K562 (cell line): ENCODE measurements around the gene PSAP. TPM values are rescaled to one million over a fixed set of nuclear protein-coding genes. Genes with fewer than 3 reads are reported as not detected.

Source experiments
- ATAC-seq: fragments of 200-7000 bp; cut with Tn5 transposase; 3 replicates; pipeline ENCODE4 v1.9.1; 2020; ENCODE audit warnings: moderate library complexity
- BruUV-seq: library from RNA; stranded (reverse); fragments of 400-500 nt; replicated peaks from 2 replicates; lab custom pipeline; 2021; lab: Mats Ljungman, UMichigan
- CTCF ChIA-PET: fragments of 300-600 bp; formaldehyde crosslinking; extraction: SDS; loops from one replicate; lab custom pipeline; 2021; ENCODE audit warnings: low intra/inter-chr PET ratio; lab: Yijun Ruan, JAX
- POLR2A ChIA-PET: fragments of 300-600, 350-650 bp; sonication (Branson Sonifier 250); formaldehyde crosslinking; extraction: SDS; loops from one replicate; lab custom pipeline; 2021; ENCODE audit warnings: antibody characterized with exemption, inconsistent platforms; lab: Yijun Ruan, JAX
- DNase-seq, 4 experiments: peaks; one replicate each; pipeline versions ENCODE4 v3.0.0 to v3.0.0-alpha.2; 2011 to 2018; ENCODE audit warnings: low spot score in 3 of 4, mixed read lengths in 3 of 4; ENCODE audit errors: extremely low read depth in 1 of 4
- FAIRE-seq: peaks from 2 replicates; lab custom pipeline; 2011; peaks lifted over from hg19 to GRCh38; lab: Jason Lieb, UNC
- H2AFZ ChIP-seq: 2 replicates; pipeline ENCODE4 v1.6.0; 2011; ENCODE audit warnings: low read depth, low read length, control low read depth, inconsistent platforms
- H3K27ac ChIP-seq: fragments of 200-600 bp; 3 replicates; pipeline ENCODE4 v1.8.0; 2011; ENCODE audit warnings: low read depth, mild to moderate bottlenecking, control low read depth, inconsistent platforms, low read length, moderate library complexity, mixed read lengths; ENCODE audit errors: extremely low read depth
- H3K27me3 ChIP-seq, 2 experiments: fragments of 300-600 bp in 1 of 2; 2 replicates in 1 of 2; 3 replicates in 1 of 2; pipeline versions ENCODE4 v1.6.0 to v1.8.0; 2011; ENCODE audit warnings: inconsistent platforms in 2 of 2, low read length in 2 of 2, mild to moderate bottlenecking in 1 of 2, mixed read lengths in 1 of 2, moderate library complexity in 1 of 2; ENCODE audit not compliant: control insufficient read depth in 2 of 2, insufficient read depth in 2 of 2
- H3K36me3 ChIP-seq: fragments of 300-600 bp; 3 replicates; pipeline ENCODE4 v1.8.0; 2011; ENCODE audit warnings: mild to moderate bottlenecking, low read length, inconsistent platforms; ENCODE audit not compliant: control insufficient read depth, insufficient read depth
- H3K4me1 ChIP-seq, 2 experiments: fragments of 200-600 bp in 1 of 2; replicated peaks in 1 of 2; 2 replicates in 1 of 2; 3 replicates in 1 of 2; pipeline versions ENCODE4 v1.5.1 to v1.8.0; 2011; ENCODE audit warnings: inconsistent platforms in 2 of 2, low read length in 2 of 2, mild to moderate bottlenecking in 1 of 2, mixed read lengths in 1 of 2, moderate library complexity in 1 of 2; ENCODE audit not compliant: control insufficient read depth in 2 of 2, insufficient read depth in 2 of 2
- H3K4me2 ChIP-seq: 2 replicates; pipeline ENCODE4 v1.6.1; 2011; ENCODE audit warnings: low read length, control low read depth, inconsistent platforms, mixed read lengths; ENCODE audit not compliant: insufficient read depth
- H3K4me3 ChIP-seq: fragments of 200-600 bp; sonication (generic), shearing (Covaris generic); 2 replicates; pipeline ENCODE4 v1.5.1; 2016; ENCODE audit warnings: control low read depth, inconsistent platforms
- H3K79me2 ChIP-seq: fragments of 200-600 bp; 3 replicates; pipeline ENCODE4 v1.8.0; 2011; ENCODE audit warnings: low read length, inconsistent platforms; ENCODE audit not compliant: control insufficient read depth, insufficient read depth
- H3K9ac ChIP-seq, 2 experiments: 2 replicates each; pipeline versions ENCODE4 v1.6.0 to v1.6.1; 2011; ENCODE audit warnings: low read depth in 2 of 2, low read length in 2 of 2, control low read depth in 1 of 2, inconsistent platforms in 1 of 2, mild to moderate bottlenecking in 1 of 2, mixed read lengths in 1 of 2; ENCODE audit not compliant: insufficient read depth in 1 of 2
- H3K9me1 ChIP-seq: one replicate; pipeline ENCODE4 v1.6.0; 2011; ENCODE audit warnings: inconsistent platforms, mild to moderate bottlenecking, low read length, moderate library complexity; ENCODE audit not compliant: control insufficient read depth, insufficient read depth
- H3K9me3 ChIP-seq: replicated peaks from 2 replicates; pipeline ENCODE4 v1.5.1; 2011; ENCODE audit warnings: low read depth, low read length, inconsistent platforms; ENCODE audit not compliant: control insufficient read depth, insufficient read depth
- H4K20me1 ChIP-seq: replicated peaks from 2 replicates; pipeline ENCODE4 v1.6.1; 2011; ENCODE audit warnings: low read length, inconsistent platforms, mixed read lengths; ENCODE audit not compliant: control insufficient read depth, insufficient read depth
- ERF ChIP-seq: fragments of 450-650 bp; formaldehyde crosslinking; IDR thresholded peaks from 2 replicates; pipeline ENCODE4 v1.4.0; 2020; ENCODE audit warnings: mild to moderate bottlenecking, mixed read lengths
- ESRRB ChIP-seq: fragments of 250-450 bp; sonication (Bioruptor Pico); IDR thresholded peaks from 2 replicates; pipeline ENCODE4 v1.5.0; 2020; ENCODE audit warnings: mild to moderate bottlenecking, moderate library complexity, borderline replicate concordance
- FOXK1 ChIP-seq: sonication (generic); formaldehyde crosslinking; IDR thresholded peaks from 2 replicates; pipeline ENCODE4 v1.8.0; 2022; ENCODE audit warnings: missing genetic modification reagents, mild to moderate bottlenecking, borderline replicate concordance
- HINFP ChIP-seq: fragments of 450-650 bp; conservative IDR thresholded peaks from 2 replicates; pipeline ENCODE4 v1.6.1; 2016; ENCODE audit warnings: missing genetic modification characterization, low read depth, mild to moderate bottlenecking, control low read depth, missing compliant biosample characterization
- RFX5 ChIP-seq: IDR thresholded peaks from 2 replicates; pipeline ENCODE4 v1.6.1; 2011; ENCODE audit warnings: low read depth, mild to moderate bottlenecking, improper control_type of control experiment, low read length
- TRIM25 ChIP-seq: fragments of 450-650 bp; IDR thresholded peaks from 2 replicates; pipeline ENCODE4 v1.7.0; 2016; ENCODE audit warnings: borderline replicate concordance
- USF2 ChIP-seq: sonication (generic); formaldehyde crosslinking; IDR thresholded peaks from 2 replicates; pipeline ENCODE4 v1.5.0; 2020; ENCODE audit warnings: missing genetic modification reagents
- ZBED1 ChIP-seq: IDR thresholded peaks from 2 replicates; pipeline ENCODE4 v1.6.1; 2014
- ZNF124 ChIP-seq: sonication (generic); formaldehyde crosslinking; IDR thresholded peaks from 2 replicates; pipeline ENCODE4 v1.8.1; 2022; ENCODE audit warnings: missing genetic modification reagents
- WGBS: fragments of 100-300 bp; shearing (Covaris generic); methylation state at CpG from one replicate; pipeline ENCODE4 v1.1.6; 2016; ENCODE audit warnings: low coverage, mixed read lengths; ENCODE audit not compliant: insufficient coverage; ENCODE audit errors: missing lambda C conversion rate; 5-methylcytosine and 5-hydroxymethylcytosine counted together
- in situ Hi-C: fragments of 300-500 bp; cut with MboI; formaldehyde crosslinking; loops from 4 replicates; pipeline ENCODE4 v1.15.0; 2018; ENCODE audit warnings: inconsistent platforms, mixed read lengths
- intact Hi-C: fragments of 100-400 bp; cut with micrococcal nuclease; formaldehyde crosslinking; loops from 2 replicates; pipeline ENCODE4 v1.14.2; 2022
- polyA plus RNA-seq, 8 experiments: library from polyadenylated mRNA; depleted of rRNA in 4 of 8; stranded (reverse) in 5 of 8; unstranded in 3 of 8; fragments of >200 nt; fragmentation: Nextera tagmentation in 2 of 8; fragmentation: Illumina TruSeq in 1 of 8; extraction: Ambion mirVana in 2 of 8; extraction: Trizol in 1 of 8; gene quantifications; 2 replicates each; pipeline versions ENCODE4 v1.2.1 to v1.2.3, GENCODE V29; 2011 to 2014; ENCODE audit warnings: inconsistent platforms in 1 of 8, missing spikeins in 1 of 8
- total RNA-seq, 7 experiments: library from RNA; depleted of rRNA in 6 of 7; stranded (reverse); fragments of >200 nt in 6 of 7; fragmentation: Illumina TruSeq in 2 of 7; extraction: Trizol in 2 of 7; gene quantifications; 2 replicates each; pipeline versions ENCODE4 v1.2.1 to v1.2.3, GENCODE V29; 2011 to 2021; ENCODE audit warnings: low replicate concordance in 1 of 7

PSAP gene
- total and polyA plus RNA-seq, 9 of the 15 experiments (the other 6 are each of a cell fraction or from before 2014, with no cell fraction given) = 245 to 700 (median 429) TPM

DNA sequence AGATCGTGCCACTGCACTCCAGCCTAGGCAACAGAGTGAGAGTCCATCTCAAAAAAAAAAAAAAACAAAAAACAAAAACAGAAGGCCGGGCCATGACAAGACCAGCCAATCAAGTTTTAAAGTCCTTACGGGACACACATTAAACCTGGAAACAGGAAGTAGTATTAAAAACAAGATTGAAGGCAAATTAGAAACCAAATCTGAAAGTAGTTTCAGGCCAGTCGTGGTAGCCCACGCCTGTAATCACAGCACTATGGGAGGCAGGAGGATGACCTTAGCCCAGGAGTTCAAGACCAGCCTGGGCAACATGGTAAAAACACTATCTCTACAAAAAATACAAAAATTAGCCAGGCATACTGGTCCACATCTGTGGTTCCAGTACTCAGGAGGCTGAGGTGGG lies 18.1 kb downstream of the PSAP start:
- Histone ChIP-seq H3K79me2 (peaks cover 63% of the 10 kb centered on the region), H3K9me3 (no peaks in the 10 kb centered on the region), H3K4me1 (peaks cover 14 to 20% of the 10 kb centered on the region in 2 experiments; a peak in 4 of 5 replicates), H3K27me3 (no peaks in the 10 kb centered on the region), H4K20me1 (peaks cover 47% of the 10 kb centered on the region), H3K36me3 (peaks cover 91% of the 10 kb centered on the region), H3K27ac (no peak overlapping the region), H3K9ac (no peak overlapping the region), H3K4me3 (no peak overlapping the region), H3K9me1 (peaks cover 26% of the 10 kb centered on the region), H2AFZ (no peak overlapping the region), H3K4me2 (no peak overlapping the region)
- intact Hi-C loops (loop anchor here (2.0 kb wide), 1 partner anchor 18 kb away; no protein-coding TSS in a partner anchor), in situ Hi-C loops (no loop called here)
- DNase-seq (no peak), FAIRE-seq (no peak), ATAC-seq (no peak)
- BruUV-seq = no TSS peak
- WGBS = 93% methylated on average over 4 of the region's 5 CpGs
- ChIA-PET CTCF (no interaction called here), POLR2A (interaction anchor here (5.6 kb wide), 1 partner anchor 11 kb away, joined by 27 read pairs; no protein-coding TSS in a partner anchor)
- TF ChIP-seq ZBED1 (no peak), FOXK1 (CRISPR knock-in tag) (no peak)

- ATAC-seq (no peak), DNase-seq (no peak), FAIRE-seq (no peak)
- POLR2A ChIA-PET = interaction anchor here (0.9 to 5.6 kb wide), 5 partner anchors 7 to 62 kb away, joined by 3 to 27 read pairs (median 8); no protein-coding TSS in a partner anchor
- WGBS = 90% methylated on average over 19 of the region's 19 CpGs
- Histone ChIP-seq H2AFZ (no peak overlapping the region), H3K9ac (no peak overlapping the region), H3K36me3 (peaks cover 89% of the 10 kb centered on the region), H3K9me1 (peaks cover 16% of the 10 kb centered on the region), H4K20me1 (peaks cover 36% of the 10 kb centered on the region), H3K4me3 (no peak overlapping the region), H3K9me3 (no peaks in the 10 kb centered on the region), H3K79me2 (peaks cover 52% of the 10 kb centered on the region), H3K4me1 (peaks cover 7 to 9% of the 10 kb centered on the region in 2 experiments; a peak in 4 of 5 replicates), H3K27ac (no peak overlapping the region), H3K27me3 (no peaks in the 10 kb centered on the region), H3K4me2 (no peak overlapping the region)
- CTCF ChIA-PET = no interaction called here
- in situ Hi-C loops (no loop called here), intact Hi-C loops (loop anchor here (2.0 kb wide), 1 partner anchor 17 kb away; no protein-coding TSS in a partner anchor)
- BruUV-seq = no TSS peak
- TF ChIP-seq HINFP (tag) (no peak), RFX5 (no peak), ESRRB (no peak), ERF (CRISPR knock-in tag) (no peak), USF2 (CRISPR knock-in tag) (no peak), ZNF124 (CRISPR knock-in tag) (no peak), TRIM25 (no peak)
Measured at GRCh38 chr10:71831646-71832552, 19.2 kb downstream of the PSAP start.
